Heart left ventricle (tissue), 16 donors: ENCODE data around the gene GSTM5. TPM values are rescaled to one million over a fixed set of nuclear protein-coding genes. Genes with fewer than 3 reads are reported as not detected.

ENCODE experiments used
- ATAC-seq, 4 donors: fragments of 200-7000 bp; cut with Tn5 transposase; one replicate each; pipeline ENCODE4 v1.9.1; 2020 to 2022; ENCODE audit warnings: moderate library complexity in 4 of 4, mild to moderate bottlenecking in 3 of 4, moderate number of reproducible peaks in 1 of 4
- DNase-seq, 5 donors: peaks; one replicate each; pipeline ENCODE4 v3.0.0-alpha.2; 2020
- H3K27ac ChIP-seq, 12 donors: fragments of 200-600 bp; sonication (generic) in 4 of 12; one replicate each; pipeline versions ENCODE4 v1.5.0 to v1.8.0; 2016 to 2022; ENCODE audit warnings: mild to moderate bottlenecking in 2 of 12
- H3K27me3 ChIP-seq, 9 donors: fragments of 200-600 bp; sonication (generic) in 2 of 9; one replicate each; pipeline versions ENCODE4 v1.5.1 to v1.8.0; 2016 to 2022; ENCODE audit warnings: mild to moderate bottlenecking in 3 of 9
- H3K36me3 ChIP-seq, 9 donors: fragments of 200-600 bp; sonication (generic) in 2 of 9; one replicate each; pipeline versions ENCODE4 v1.5.0 to v1.8.0; 2018 to 2022; ENCODE audit warnings: mild to moderate bottlenecking in 2 of 9
- H3K4me1 ChIP-seq, 12 donors: fragments of 200-600 bp; sonication (generic) in 4 of 12; one replicate each; pipeline versions ENCODE4 v1.5.0 to v1.8.0; 2016 to 2022; ENCODE audit warnings: mild to moderate bottlenecking in 3 of 12
- H3K4me3 ChIP-seq, 12 donors: fragments of 200-600 bp; sonication (generic) in 4 of 12; one replicate each; pipeline versions ENCODE4 v1.5.0 to v1.8.0; 2017 to 2022; ENCODE audit warnings: mild to moderate bottlenecking in 9 of 12, moderate library complexity in 4 of 12
- H3K9me3 ChIP-seq, 12 donors: fragments of 200-600 bp; sonication (generic) in 4 of 12; one replicate each; pipeline versions ENCODE4 v1.5.0 to v1.8.0; 2016 to 2022; ENCODE audit warnings: mild to moderate bottlenecking in 1 of 12
- POLR2A ChIP-seq, 2 donors: fragments of 450-650 bp; IDR thresholded peaks; one replicate each; pipeline ENCODE4 v1.6.1; 2017; ENCODE audit warnings: antibody characterized with exemption in 2 of 2, mild to moderate bottlenecking in 2 of 2, moderate library complexity in 2 of 2
- WGBS, 4 donors: extraction: QIAGEN DNeasy Blood & Tissue Kit in 2 of 4; methylation state at CpG; one replicate each; pipeline versions ENCODE4 v1.1.5 to v1.1.7; 2013 to 2018; 5-methylcytosine and 5-hydroxymethylcytosine counted together
- intact Hi-C, 10 donors: fragments of 100-400 bp; cut with DNase I; formaldehyde crosslinking; loops; one replicate each; pipeline versions ENCODE4 v1.11.1 to v1.14.2; 2022
- polyA plus RNA-seq, 2 donors: library from polyadenylated mRNA; stranded (reverse); fragments of 200-250 nt; gene quantifications; one replicate each; pipeline ENCODE4 v1.2.3, GENCODE V29; 2013
- total RNA-seq, 9 donors: library from RNA; depleted of rRNA in 2 of 9; stranded (reverse); fragments of >200 nt in 2 of 9; fragmentation: NEBNext Ultra II Directional in 3 of 9; extraction: Animal tissue kit (Norgen Biotek cat#: 25700) in 3 of 9; gene quantifications; one replicate each; pipeline versions ENCODE4 v1.1.0 to v1.2.4, GENCODE V29; 2016 to 2023
- TF ChIP-seq, protein P1 (sequence below), 12 donors: fragments of 200-600 bp; sonication (generic) in 4 of 12; IDR thresholded peaks; one replicate each; pipeline versions ENCODE4 v1.5.0 to v1.8.0; 2018 to 2022; ENCODE audit warnings: antibody characterized with exemption in 12 of 12, mild to moderate bottlenecking in 5 of 12
- donor health status: ischemic (EF 13 %, LVEDD 7.1; RV severe dilation, severe dysfunction).
- donor health status: healthy with polysubstance abuse.
- donor health status: DM: no; HTN: yes; CAD: no.
- donor health status: DM: no; HTN: no; CAD: no.
- donor health status: ischemic (EF 25% LVEDD 6.9; RV normal size, moderate dysfunction).
- donor health status: ischemic (EF 25% LVEDD 5.7; RV mildly dilated, moderate dysfunction).
- donor health status: healthy.
- donor health status: DM: yes; HTN: yes; CAD: no.
- donor health status: ischemic (EF 35%, LVEDD 5.7; RV mildly dilated, moderate dysfunction).
- donor health status: nonischemic (EF 11% LVEDD 7.7; RV severe dilation, severe dysfunction).
- donor health status: DM: yes; HTN: yes; CAD: no.
- donor health status: PGD.
- donor health status: ischemic (EF 29% LVEDD 5.4; RV normal size, mild dysfunction).
- donor health status: nonischemic (EF 23%, LVEDD 6.1; RV moderate dilation, normal function).

Gene GSTM5
- total and polyA plus RNA-seq, 11 donors, result 0.49 to 9.0 (median 2.1) TPM; not detected in 1

DNA sequence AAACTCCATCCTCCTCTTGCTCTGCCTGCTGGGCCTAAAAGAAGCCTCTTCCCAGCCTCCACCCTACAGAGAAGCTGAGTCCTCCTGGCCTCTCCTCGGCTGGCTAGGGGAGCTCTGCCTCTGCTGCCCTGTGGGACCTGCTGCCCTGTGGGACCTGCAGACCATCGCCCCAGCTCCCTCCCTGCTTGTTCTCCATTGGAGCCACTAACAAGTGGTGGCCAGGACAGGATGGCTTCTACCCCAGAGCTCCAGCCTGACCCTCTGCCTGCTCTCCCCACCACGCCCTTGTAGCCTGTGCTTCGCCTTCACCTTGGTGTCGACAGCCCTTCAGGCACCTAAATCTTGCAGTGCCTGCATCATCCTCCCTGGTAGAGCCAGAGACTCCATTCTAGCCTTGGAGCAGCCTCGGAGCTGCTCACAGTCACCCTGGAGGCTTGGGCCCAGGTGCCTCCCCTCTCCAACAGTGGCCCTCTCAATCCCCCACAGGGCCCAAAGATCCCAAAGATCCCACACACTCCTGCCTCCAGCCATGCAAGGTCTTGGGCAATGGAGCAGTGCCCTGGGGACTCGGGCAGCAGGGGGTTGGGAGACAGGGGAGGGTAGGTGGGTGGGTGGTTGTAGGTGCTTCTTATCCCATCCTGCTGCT, 48.7 kb downstream of the GSTM5 start:
- peaks cover 0 to 19% (median 0%) of the 10 kb centered on the region in 12 donors for H3K4me1 ChIP-seq
- DNase-seq, result peak in 2 of 5 donors; percentile 2 to 24
- TF ChIP-seq, protein P1, sequence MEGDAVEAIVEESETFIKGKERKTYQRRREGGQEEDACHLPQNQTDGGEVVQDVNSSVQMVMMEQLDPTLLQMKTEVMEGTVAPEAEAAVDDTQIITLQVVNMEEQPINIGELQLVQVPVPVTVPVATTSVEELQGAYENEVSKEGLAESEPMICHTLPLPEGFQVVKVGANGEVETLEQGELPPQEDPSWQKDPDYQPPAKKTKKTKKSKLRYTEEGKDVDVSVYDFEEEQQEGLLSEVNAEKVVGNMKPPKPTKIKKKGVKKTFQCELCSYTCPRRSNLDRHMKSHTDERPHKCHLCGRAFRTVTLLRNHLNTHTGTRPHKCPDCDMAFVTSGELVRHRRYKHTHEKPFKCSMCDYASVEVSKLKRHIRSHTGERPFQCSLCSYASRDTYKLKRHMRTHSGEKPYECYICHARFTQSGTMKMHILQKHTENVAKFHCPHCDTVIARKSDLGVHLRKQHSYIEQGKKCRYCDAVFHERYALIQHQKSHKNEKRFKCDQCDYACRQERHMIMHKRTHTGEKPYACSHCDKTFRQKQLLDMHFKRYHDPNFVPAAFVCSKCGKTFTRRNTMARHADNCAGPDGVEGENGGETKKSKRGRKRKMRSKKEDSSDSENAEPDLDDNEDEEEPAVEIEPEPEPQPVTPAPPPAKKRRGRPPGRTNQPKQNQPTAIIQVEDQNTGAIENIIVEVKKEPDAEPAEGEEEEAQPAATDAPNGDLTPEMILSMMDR (IDR thresholded peaks at IDR 0.05), result no peak
- TF ChIP-seq POLR2A (IDR thresholded peaks at IDR 0.05), result no peak
- intact Hi-C loops, result no loop called here
- no peak overlapping the region for H3K4me3 ChIP-seq
- no peaks in the 10 kb centered on the region for H3K36me3 ChIP-seq
- H3K9me3 ChIP-seq, result no peaks in the 10 kb centered on the region
- no peaks in the 10 kb centered on the region for H3K27me3 ChIP-seq
- peak in 2 of 4 donors; percentile 1 to 6 for ATAC-seq
- WGBS, 4 donors, result 72 to 92% (median 84%) methylated on average over 6 to 7 of the region's 7 CpGs
- peak overlapping the region in 3 of 12 donors; percentile 13 to 41 (median 40) for H3K27ac ChIP-seq

DNA sequence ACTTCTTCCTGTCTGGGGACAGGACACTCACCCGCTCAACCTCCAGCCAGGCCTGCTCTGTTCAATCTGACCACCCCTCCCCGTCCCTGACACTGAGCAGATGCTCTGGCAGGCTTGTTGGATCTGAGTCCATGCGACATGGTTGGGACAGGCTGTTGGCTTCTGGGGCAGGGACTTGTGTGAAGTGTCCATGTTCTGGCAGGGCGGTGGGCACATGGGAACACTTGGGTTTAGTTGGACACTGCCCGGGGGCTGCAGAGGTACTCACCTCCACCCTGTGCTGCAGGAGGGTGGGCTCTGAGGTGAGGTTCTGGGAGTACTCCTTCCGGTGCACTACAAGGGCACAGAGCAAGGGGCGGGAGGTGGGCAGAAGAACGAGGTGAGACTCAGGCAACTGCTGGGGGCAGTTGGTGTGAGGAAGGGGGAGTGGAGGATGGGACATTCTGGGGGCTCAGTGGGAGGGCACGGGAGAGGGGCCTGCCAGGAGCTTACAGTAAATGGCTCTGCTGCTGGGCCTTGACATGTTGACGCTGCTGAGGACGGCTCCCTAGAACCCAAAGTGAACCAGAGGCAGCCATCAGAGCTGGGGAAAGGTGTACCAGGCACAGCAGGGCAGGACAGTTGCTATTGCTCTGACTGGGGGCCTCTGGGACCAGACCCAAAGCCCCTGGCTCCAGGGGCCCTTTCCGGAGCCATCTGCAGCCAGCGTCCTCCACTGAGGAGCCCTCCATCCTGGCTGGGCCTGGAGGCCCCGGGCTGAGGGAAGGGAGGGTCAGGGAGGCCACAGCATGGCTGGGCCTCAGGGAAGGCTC, 49.4 kb downstream of the GSTM5 start:
- TF ChIP-seq, protein P1 (IDR thresholded peaks at IDR 0.05), result no peak
- no peak for TF ChIP-seq POLR2A (IDR thresholded peaks at IDR 0.05)
- Histone ChIP-seq H3K27me3 (no peaks in the 10 kb centered on the region), H3K9me3 (no peaks in the 10 kb centered on the region), H3K27ac (peak overlapping the region in 3 of 12 donors; percentile 13 to 41 (median 40)), H3K4me1 (peaks cover 0 to 19% (median 0%) of the 10 kb centered on the region in 12 donors), H3K36me3 (no peaks in the 10 kb centered on the region), H3K4me3 (no peak overlapping the region)
- ATAC-seq, result peak; percentile 81 to 91 (median 88)
- intact Hi-C loops, result no loop called here
- DNase-seq, result peak in 4 of 5 donors; percentile 67 to 78 (median 74)
- whole genome bisulfite sequencing, 4 donors, result 67 to 80% (median 73%) methylated on average over 10 to 14 of the region's 14 CpGs

DNA sequence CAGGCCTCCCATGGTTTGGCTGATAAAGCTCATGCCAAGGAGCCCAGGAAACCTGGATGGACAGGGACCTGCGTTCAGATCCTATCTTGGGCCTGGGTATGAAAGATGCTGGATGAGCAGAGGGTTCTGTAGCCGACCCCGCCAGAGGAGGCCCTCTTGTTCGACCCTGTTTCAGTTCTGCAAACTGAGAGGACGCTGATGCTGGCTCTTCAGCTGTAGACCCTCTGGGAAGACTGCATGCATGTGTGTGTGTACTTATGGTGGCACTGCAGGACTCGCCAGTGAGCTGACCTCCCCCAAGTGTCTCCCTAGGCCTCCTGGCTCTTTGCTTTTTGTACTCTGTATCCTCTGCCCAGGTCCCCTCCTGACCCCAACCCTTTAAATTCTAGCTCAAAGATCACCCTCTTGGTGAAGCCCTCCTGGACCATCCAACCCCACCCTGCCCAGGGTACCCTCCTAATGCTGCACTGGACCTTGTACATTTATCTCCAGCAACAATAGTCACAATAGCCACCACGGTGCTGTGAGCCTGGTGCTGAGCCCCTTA, 50.1 kb downstream of the GSTM5 start:
- intact Hi-C loops, result no loop called here
- H3K27me3 ChIP-seq, result no peaks in the 10 kb centered on the region
- no peaks in the 10 kb centered on the region for H3K36me3 ChIP-seq
- ATAC-seq, result no peak
- no peaks in the 10 kb centered on the region for H3K9me3 ChIP-seq
- no peak for TF ChIP-seq POLR2A (IDR thresholded peaks at IDR 0.05)
- TF ChIP-seq, protein P1 (IDR thresholded peaks at IDR 0.05), result no peak
- H3K4me3 ChIP-seq, result no peak overlapping the region
- WGBS, 4 donors, result 92 to 98% (median 95%) methylated on average over 4 to 7 of the region's 7 CpGs
- no peak overlapping the region for H3K27ac ChIP-seq
- peak in 2 of 5 donors; percentile 6 to 29 for DNase-seq
- H3K4me1 ChIP-seq, result peaks cover 0 to 24% (median 1%) of the 10 kb centered on the region in 12 donors
